Measurements from ENCODE around the gene PGM1.

PGM1 gene

GRCh38 chr1:63601463-63601862, 8.3 kb downstream of the PGM1 start:
- DNase-seq, result no peak

- no peak for DNase-seq
These were observed 8.7 kb downstream of the PGM1 start for GRCh38 chr1:63601912-63602311.

GRCh38 chr1:63602629-63603028, 9.4 kb downstream of the PGM1 start:
- no peak for DNase-seq

GRCh38 chr1:63603810-63604209, 10.6 kb downstream of the PGM1 start:
- no peak for DNase-seq

- DNase-seq, result no peak
These were observed 14.1 kb downstream of the PGM1 start for GRCh38 chr1:63607322-63607721.

- DNase-seq, result no peak
These were observed 18.0 kb downstream of the PGM1 start for GRCh38 chr1:63611231-63611630.

GRCh38 chr1:63612564-63612963, 19.4 kb downstream of the PGM1 start:
- DNase-seq, result no peak

- DNase-seq, result no peak
These were observed 19.8 kb downstream of the PGM1 start for GRCh38 chr1:63612971-63613370.

- peak; percentile 23 to 46 for DNase-seq
These were observed 22.7 kb downstream of the PGM1 start for GRCh38 chr1:63615768-63616420.

GRCh38 chr1:63617450-63617849, 24.2 kb downstream of the PGM1 start:
- no peak for DNase-seq

GRCh38 chr1:63618011-63618410, 24.8 kb downstream of the PGM1 start:
- DNase-seq, result no peak

GRCh38 chr1:63619558-63619957, 26.3 kb downstream of the PGM1 start:
- DNase-seq, result no peak

- DNase-seq, result no peak
These were observed 27.5 kb downstream of the PGM1 start for GRCh38 chr1:63620671-63621070.

GRCh38 chr1:63621075-63621474, 27.9 kb downstream of the PGM1 start:
- no peak for DNase-seq

GRCh38 chr1:63621698-63622097, 28.5 kb downstream of the PGM1 start:
- no peak for DNase-seq

GRCh38 chr1:63622849-63623566, 29.8 kb downstream of the PGM1 start:
- no peak for DNase-seq

- DNase-seq, result no peak
These were observed 30.7 kb downstream of the PGM1 start for GRCh38 chr1:63623952-63624351.

- DNase-seq, result no peak
These were observed 31.7 kb downstream of the PGM1 start for GRCh38 chr1:63624911-63625310.

- DNase-seq, result no peak
These were observed 33.0 kb downstream of the PGM1 start for GRCh38 chr1:63626222-63626621.

GRCh38 chr1:63628607-63629006, 35.4 kb downstream of the PGM1 start:
- no peak for DNase-seq

GRCh38 chr1:63630238-63630637, 37.0 kb downstream of the PGM1 start:
- no peak for DNase-seq

- no peak for DNase-seq
These were observed 37.5 kb downstream of the PGM1 start for GRCh38 chr1:63630666-63631065.

GRCh38 chr1:63632110-63632509, 38.9 kb downstream of the PGM1 start:
- no peak for DNase-seq

GRCh38 chr1:63633281-63633680, 40.1 kb downstream of the PGM1 start:
- DNase-seq, result no peak

GRCh38 chr1:63634471-63634870, 41.3 kb downstream of the PGM1 start:
- DNase-seq, result no peak

Data from stimulated activated CD4-positive, alpha-beta T cell treated with anti-CD3 and anti-CD28 coated beads, Interleukin-4, amount 100 ng/mL, for 4 hours (primary cell).